Psoas muscle (tissue), 8 donors: ENCODE data around the gene IGFL2. TPM values are rescaled to one million over a fixed set of nuclear protein-coding genes. Genes with fewer than 3 reads are reported as not detected.

Experiments
- ATAC-seq, 4 donors: fragments of 200-7000 bp; cut with Tn5 transposase; one replicate each; pipeline ENCODE4 v1.9.1; 2020; ENCODE audit warnings: moderate library complexity in 3 of 4, mild to moderate bottlenecking in 2 of 4
- DNase-seq, 2 donors: peaks; one replicate each; pipeline ENCODE4 v3.0.0-alpha.2; 2020
- H3K27ac ChIP-seq: fragments of 200-600 bp; one replicate; pipeline ENCODE4 v1.8.0; 2022
- H3K27me3 ChIP-seq, 3 donors: fragments of 200-600 bp in 1 of 3; one replicate each; pipeline versions ENCODE4 v1.6.1 to v1.8.0; 2013 to 2022; ENCODE audit warnings: low read length in 2 of 3, mild to moderate bottlenecking in 2 of 3, moderate library complexity in 1 of 3; ENCODE audit not compliant: insufficient read depth in 3 of 3
- H3K36me3 ChIP-seq, 2 donors: fragments of 200-600 bp in 1 of 2; one replicate each; pipeline versions ENCODE4 v1.6.1 to v1.8.0; 2013 to 2022; ENCODE audit warnings: low read depth in 1 of 2, mild to moderate bottlenecking in 1 of 2, moderate library complexity in 1 of 2; ENCODE audit not compliant: insufficient read depth in 1 of 2
- H3K4me1 ChIP-seq: fragments of 200-600 bp; one replicate; pipeline ENCODE4 v1.8.0; 2022
- H3K4me3 ChIP-seq: fragments of 200-600 bp; one replicate; pipeline ENCODE4 v1.8.0; 2022; ENCODE audit warnings: mild to moderate bottlenecking
- H3K9me3 ChIP-seq: fragments of 200-600 bp; one replicate; pipeline ENCODE4 v1.8.0; 2022
- WGBS, 3 donors: extraction: QIAGEN DNeasy Blood & Tissue Kit; methylation state at CpG; one replicate each; pipeline versions ENCODE4 v1.1.6 to v1.1.7; 2013; 5-methylcytosine and 5-hydroxymethylcytosine counted together
- intact Hi-C, 2 donors: fragments of 100-400 bp; cut with DNase I; formaldehyde crosslinking; loops; one replicate each; pipeline versions ENCODE4 v1.11.0 to v1.14.2; 2022
- polyA plus RNA-seq, 3 donors: library from polyadenylated mRNA; stranded (reverse); fragments of 200-250 nt; gene quantifications; one replicate each; pipeline ENCODE4 v1.2.3, GENCODE V29; 2013
- total RNA-seq, 4 donors: library from RNA; stranded (reverse); fragmentation: NEBNext Ultra II Directional in 2 of 4; extraction: Animal tissue kit (Norgen Biotek cat#: 25700) in 2 of 4; gene quantifications; one replicate each; pipeline versions ENCODE4 v1.2.1 to v1.2.4, GENCODE V29; 2021 to 2023
- TF ChIP-seq, protein P1 (sequence below): fragments of 200-600 bp; IDR thresholded peaks from one replicate; pipeline ENCODE4 v1.8.0; 2022; ENCODE audit warnings: antibody characterized with exemption
- donor health status: healthy with polysubstance abuse.
- donor health status: DM: no; HTN: no; CAD: no; lungs with moderate emphysema.
- donor health status: Bipolar disorder and iron deficiency.
- donor health status: healthy.
- donor health status: DM: yes; HTN: yes; CAD: no.
- donor health status: DM: no; HTN: no; CAD: no.
- donor health status: DM: no; HTN: no; CAD: no.
- donor health status: DM: yes; HTN: yes; CAD: no.

The IGFL2 gene
- total and polyA plus RNA-seq, 7 donors, result not detected

DNA sequence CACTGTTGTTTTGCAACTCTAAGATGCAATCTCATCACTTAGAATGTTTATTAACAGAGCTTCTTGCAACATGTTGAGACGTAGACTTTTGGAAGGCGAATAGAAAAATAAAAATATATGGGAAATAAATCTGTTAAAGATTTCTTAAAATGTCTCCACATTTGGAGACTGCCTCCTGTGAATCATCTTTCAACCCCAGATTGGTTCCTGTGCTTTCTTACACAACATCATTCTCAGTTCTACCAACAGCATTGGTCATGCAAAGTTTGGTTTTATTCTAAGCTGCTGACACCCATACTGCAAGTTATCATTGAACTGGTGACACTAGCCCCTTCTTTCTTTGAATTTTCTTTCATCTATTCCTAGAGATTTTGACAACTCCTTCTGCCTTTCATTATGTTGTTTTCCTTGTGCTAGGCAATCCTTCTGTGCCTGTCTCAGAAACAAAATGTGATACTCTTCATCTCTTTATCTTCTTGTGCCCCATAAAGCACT lies 21.9 kb upstream of the IGFL2 start:
- H3K9me3 ChIP-seq, result no peaks in the 10 kb centered on the region
- no peaks in the 10 kb centered on the region for H3K4me1 ChIP-seq
- intact Hi-C loops, result no loop called here
- no peaks in the 10 kb centered on the region for H3K36me3 ChIP-seq
- TF ChIP-seq, protein P1, sequence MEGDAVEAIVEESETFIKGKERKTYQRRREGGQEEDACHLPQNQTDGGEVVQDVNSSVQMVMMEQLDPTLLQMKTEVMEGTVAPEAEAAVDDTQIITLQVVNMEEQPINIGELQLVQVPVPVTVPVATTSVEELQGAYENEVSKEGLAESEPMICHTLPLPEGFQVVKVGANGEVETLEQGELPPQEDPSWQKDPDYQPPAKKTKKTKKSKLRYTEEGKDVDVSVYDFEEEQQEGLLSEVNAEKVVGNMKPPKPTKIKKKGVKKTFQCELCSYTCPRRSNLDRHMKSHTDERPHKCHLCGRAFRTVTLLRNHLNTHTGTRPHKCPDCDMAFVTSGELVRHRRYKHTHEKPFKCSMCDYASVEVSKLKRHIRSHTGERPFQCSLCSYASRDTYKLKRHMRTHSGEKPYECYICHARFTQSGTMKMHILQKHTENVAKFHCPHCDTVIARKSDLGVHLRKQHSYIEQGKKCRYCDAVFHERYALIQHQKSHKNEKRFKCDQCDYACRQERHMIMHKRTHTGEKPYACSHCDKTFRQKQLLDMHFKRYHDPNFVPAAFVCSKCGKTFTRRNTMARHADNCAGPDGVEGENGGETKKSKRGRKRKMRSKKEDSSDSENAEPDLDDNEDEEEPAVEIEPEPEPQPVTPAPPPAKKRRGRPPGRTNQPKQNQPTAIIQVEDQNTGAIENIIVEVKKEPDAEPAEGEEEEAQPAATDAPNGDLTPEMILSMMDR, result no peak
- WGBS, 3 donors, result 81 to 100% (median 95%) methylated on average over 2 of the region's 2 CpGs
- no peak overlapping the region for H3K4me3 ChIP-seq
- ATAC-seq (no peak), DNase-seq (no peak)
- no peak overlapping the region for H3K27ac ChIP-seq
- H3K27me3 ChIP-seq, result peaks cover 0 to 12% (median 0%) of the 10 kb centered on the region in 3 donors

DNA sequence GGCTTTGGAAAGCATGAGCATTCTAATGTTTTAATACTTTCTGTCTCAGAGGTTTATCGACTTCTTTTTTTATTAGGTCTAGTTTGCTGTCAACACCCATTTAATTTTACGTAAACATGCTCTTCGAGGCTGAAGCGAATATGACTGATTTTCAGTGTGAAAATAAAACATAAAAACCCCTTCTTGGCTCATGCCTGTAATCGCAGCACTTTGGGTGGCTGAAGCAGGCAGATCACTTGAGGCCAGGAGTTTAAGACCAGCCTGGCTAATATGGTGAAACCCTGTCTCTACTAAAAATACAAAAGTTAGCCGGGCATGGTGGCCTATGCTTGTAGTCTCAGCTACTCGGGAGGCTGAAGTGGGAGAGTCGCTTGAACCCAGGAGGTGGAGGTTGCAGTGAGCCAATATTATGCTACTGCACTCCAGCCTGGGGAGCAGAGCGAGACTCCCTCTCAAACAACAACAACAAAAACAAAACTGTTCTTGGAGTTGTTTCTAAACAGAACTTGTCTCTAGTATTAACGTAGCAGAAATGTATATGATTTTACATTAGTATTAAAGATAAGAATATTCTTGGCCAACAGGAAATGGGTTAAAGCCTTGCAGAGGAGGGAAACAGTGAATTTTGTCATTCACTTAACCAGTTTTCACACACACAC lies 16.4 kb upstream of the IGFL2 start:
- no peak for ATAC-seq
- Histone ChIP-seq H3K36me3 (no peaks in the 10 kb centered on the region), H3K4me1 (peaks cover 7% of the 10 kb centered on the region), H3K27me3 (peaks cover 0 to 2% (median 0%) of the 10 kb centered on the region in 3 donors), H3K27ac (no peak overlapping the region), H3K4me3 (no peak overlapping the region), H3K9me3 (no peaks in the 10 kb centered on the region)
- intact Hi-C loops, result no loop called here
- WGBS, 3 donors, result 76 to 88% (median 86%) methylated on average over 10 of the region's 10 CpGs
- no peak for DNase-seq
- TF ChIP-seq, protein P1, result no peak

DNA sequence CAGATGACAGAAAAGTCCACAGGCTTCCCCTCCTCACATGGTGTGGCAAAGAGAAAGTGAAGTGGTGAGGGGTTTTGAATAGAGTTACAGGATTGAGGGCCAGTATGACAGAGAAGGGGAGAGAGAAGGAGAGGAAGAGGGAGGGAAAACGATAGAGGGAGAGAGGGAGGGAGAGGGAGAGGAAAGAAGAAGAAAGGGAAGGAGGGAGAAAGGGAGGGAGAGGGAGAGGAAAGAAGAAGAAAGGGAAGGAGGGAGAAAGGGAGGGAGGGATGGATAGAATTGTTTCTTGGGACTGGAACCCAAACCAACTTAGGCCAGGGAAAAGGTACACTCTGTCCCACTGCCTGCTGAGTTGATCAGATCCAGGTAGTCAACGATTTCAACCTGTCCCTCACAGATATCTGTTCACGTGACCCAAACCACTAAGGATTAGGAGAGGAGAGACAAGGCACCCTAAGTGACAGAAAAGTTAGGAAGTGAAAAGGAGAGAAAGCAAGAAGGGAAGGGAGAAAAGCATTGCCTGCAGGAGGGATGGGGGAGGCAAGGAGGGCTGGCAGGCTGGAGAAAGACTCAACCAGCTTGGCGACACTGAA lies 15.4 kb upstream of the IGFL2 start:
- no peak overlapping the region for H3K4me3 ChIP-seq
- WGBS, 3 donors, result 64 to 67% (median 65%) methylated on average over 4 of the region's 4 CpGs
- ATAC-seq (no peak), DNase-seq (no peak)
- H3K27ac ChIP-seq, result no peak overlapping the region
- TF ChIP-seq, protein P1, result no peak
- H3K4me1 ChIP-seq, result peaks cover 7% of the 10 kb centered on the region
- intact Hi-C loops, result no loop called here
- H3K36me3 ChIP-seq, result no peaks in the 10 kb centered on the region
- H3K27me3 ChIP-seq, result peaks cover 0 to 2% (median 0%) of the 10 kb centered on the region in 3 donors
- H3K9me3 ChIP-seq, result no peaks in the 10 kb centered on the region

DNA sequence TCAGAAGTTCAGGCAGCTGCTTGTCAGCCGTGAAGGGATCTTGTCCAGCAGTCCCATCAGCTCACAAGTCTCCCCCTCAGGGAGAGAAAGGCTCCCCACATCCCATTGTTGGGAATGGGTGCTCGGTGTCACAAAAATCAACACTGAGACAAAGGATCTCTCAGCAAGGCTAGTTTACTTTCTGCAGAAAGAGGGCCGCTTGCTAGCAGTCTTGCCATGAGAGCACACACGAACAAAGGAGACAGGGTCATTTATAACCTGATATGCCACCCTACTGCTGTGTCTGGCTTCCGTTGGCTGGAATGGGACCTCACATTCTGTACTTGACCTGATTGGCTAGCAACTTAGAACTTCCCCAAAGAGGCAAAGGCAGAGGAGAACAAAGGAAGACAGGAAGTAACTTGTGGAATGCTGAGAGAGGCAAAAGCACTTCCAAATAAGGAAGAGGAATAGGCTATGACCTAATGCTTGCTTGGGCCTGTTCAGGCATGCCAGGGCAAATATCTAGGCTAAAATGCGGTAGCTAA lies 14.9 kb upstream of the IGFL2 start:
- intact Hi-C loops, result no loop called here
- H3K36me3 ChIP-seq, result no peaks in the 10 kb centered on the region
- H3K27me3 ChIP-seq, result peaks cover 0 to 2% (median 0%) of the 10 kb centered on the region in 3 donors
- peaks cover 7% of the 10 kb centered on the region for H3K4me1 ChIP-seq
- no peak overlapping the region for H3K4me3 ChIP-seq
- WGBS, 3 donors, result 20 to 30% (median 21%) methylated on average over 6 of the region's 6 CpGs
- DNase-seq (no peak), ATAC-seq (peak in 1 of 4 donors; percentile 30)
- peak overlapping the region; percentile 53 for H3K27ac ChIP-seq
- no peaks in the 10 kb centered on the region for H3K9me3 ChIP-seq
- TF ChIP-seq, protein P1, result no peak
